ENCODE data around the gene DNAH6. TPM values are rescaled to one million over a fixed set of nuclear protein-coding genes. Genes with fewer than 3 reads are reported as not detected.

DNAH6 gene
- total RNA-seq, 4 donors from 2014 or later: 3.2 to 9.3 (median 6.3) TPM

GRCh38 chr2:84613082-84613481 is 96.8 kb downstream of the DNAH6 start:
- Histone ChIP-seq H3K27ac (no peak overlapping the region), H3K9me3 (no peaks in the 10 kb centered on the region), H3K4me1 (no peaks in the 10 kb centered on the region), H3K36me3 (no peaks in the 10 kb centered on the region), H3K4me3 (replicated peaks in 1 of 3) (no peak overlapping the region), H3K27me3 (no peaks in the 10 kb centered on the region)
- 62 to 65% methylated on average over 2 of the region's 2 CpGs for WGBS, 2 donors
- TF ChIP-seq, protein P1, sequence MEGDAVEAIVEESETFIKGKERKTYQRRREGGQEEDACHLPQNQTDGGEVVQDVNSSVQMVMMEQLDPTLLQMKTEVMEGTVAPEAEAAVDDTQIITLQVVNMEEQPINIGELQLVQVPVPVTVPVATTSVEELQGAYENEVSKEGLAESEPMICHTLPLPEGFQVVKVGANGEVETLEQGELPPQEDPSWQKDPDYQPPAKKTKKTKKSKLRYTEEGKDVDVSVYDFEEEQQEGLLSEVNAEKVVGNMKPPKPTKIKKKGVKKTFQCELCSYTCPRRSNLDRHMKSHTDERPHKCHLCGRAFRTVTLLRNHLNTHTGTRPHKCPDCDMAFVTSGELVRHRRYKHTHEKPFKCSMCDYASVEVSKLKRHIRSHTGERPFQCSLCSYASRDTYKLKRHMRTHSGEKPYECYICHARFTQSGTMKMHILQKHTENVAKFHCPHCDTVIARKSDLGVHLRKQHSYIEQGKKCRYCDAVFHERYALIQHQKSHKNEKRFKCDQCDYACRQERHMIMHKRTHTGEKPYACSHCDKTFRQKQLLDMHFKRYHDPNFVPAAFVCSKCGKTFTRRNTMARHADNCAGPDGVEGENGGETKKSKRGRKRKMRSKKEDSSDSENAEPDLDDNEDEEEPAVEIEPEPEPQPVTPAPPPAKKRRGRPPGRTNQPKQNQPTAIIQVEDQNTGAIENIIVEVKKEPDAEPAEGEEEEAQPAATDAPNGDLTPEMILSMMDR (IDR thresholded peaks at IDR 0.05): no peak
- no peak for TF ChIP-seq POLR2A (IDR thresholded peaks at IDR 0.05)
- DNase-seq: peak in 1 of 2 donors; percentile 12
- intact Hi-C loops (cut with DNase I): no loop called here

- DNase-seq: no peak
- Histone ChIP-seq H3K36me3 (no peaks in the 10 kb centered on the region), H3K27ac (no peak overlapping the region), H3K4me3 (replicated peaks in 1 of 3) (no peak overlapping the region), H3K9me3 (no peaks in the 10 kb centered on the region), H3K27me3 (no peaks in the 10 kb centered on the region), H3K4me1 (no peaks in the 10 kb centered on the region)
- intact Hi-C loops (cut with DNase I): loop anchor here (10.0 kb wide), 1 partner anchor 125 kb away; no protein-coding TSS in a partner anchor
- TF ChIP-seq, protein P1 (IDR thresholded peaks at IDR 0.05): no peak
- TF ChIP-seq POLR2A (IDR thresholded peaks at IDR 0.05): no peak
- WGBS, 2 donors: 88 to 89% methylated on average over 4 of the region's 4 CpGs
These were observed 103.6 kb downstream of the DNAH6 start for GRCh38 chr2:84619794-84620371.

- intact Hi-C loops (cut with DNase I): loop anchor here (10.0 kb wide), 1 partner anchor 134 kb away; no protein-coding TSS in a partner anchor
- H3K27me3 ChIP-seq: no peaks in the 10 kb centered on the region
- TF ChIP-seq, protein P1 (IDR thresholded peaks at IDR 0.05): no peak
- no peak for TF ChIP-seq POLR2A (IDR thresholded peaks at IDR 0.05)
- H3K4me3 ChIP-seq (replicated peaks in 1 of 3): no peak overlapping the region
- no peaks in the 10 kb centered on the region for H3K9me3 ChIP-seq
- no peak overlapping the region for H3K27ac ChIP-seq
- no peak for DNase-seq
- WGBS, 2 donors: 88 to 89% methylated on average over 2 of the region's 2 CpGs
- no peaks in the 10 kb centered on the region for H3K36me3 ChIP-seq
- no peaks in the 10 kb centered on the region for H3K4me1 ChIP-seq
These were observed 112.2 kb downstream of the DNAH6 start for GRCh38 chr2:84628486-84628885.

GRCh38 chr2:84629550-84629949 is 113.3 kb downstream of the DNAH6 start:
- H3K27me3 ChIP-seq: no peaks in the 10 kb centered on the region
- TF ChIP-seq, protein P1 (IDR thresholded peaks at IDR 0.05): no peak
- TF ChIP-seq POLR2A (IDR thresholded peaks at IDR 0.05): no peak
- no peaks in the 10 kb centered on the region for H3K9me3 ChIP-seq
- no peak overlapping the region for H3K27ac ChIP-seq
- intact Hi-C loops (cut with DNase I): loop anchor here (10.0 kb wide), 1 partner anchor 135 kb away; no protein-coding TSS in a partner anchor
- no peak for DNase-seq
- no peaks in the 10 kb centered on the region for H3K36me3 ChIP-seq
- H3K4me1 ChIP-seq: no peaks in the 10 kb centered on the region
- no peak overlapping the region for H3K4me3 ChIP-seq (replicated peaks in 1 of 3)

- TF ChIP-seq POLR2A (IDR thresholded peaks at IDR 0.05): no peak
- TF ChIP-seq, protein P1 (IDR thresholded peaks at IDR 0.05): peak in 4 of 6 experiments; percentile 45 to 71 (median 59)
- WGBS, 2 donors: 36 to 41% methylated on average over 6 of the region's 6 CpGs
- intact Hi-C loops (cut with DNase I): no loop called here
These were observed 114.7 kb downstream of the DNAH6 start for GRCh38 chr2:84631047-84631446.

More at GRCh38 chr2:84631047-84631446, 114.7 kb downstream of the DNAH6 start:
- no peaks in the 10 kb centered on the region for H3K27me3 ChIP-seq
- DNase-seq: no peak
- no peaks in the 10 kb centered on the region for H3K9me3 ChIP-seq
- H3K4me3 ChIP-seq (replicated peaks in 1 of 3): no peak overlapping the region
- no peaks in the 10 kb centered on the region for H3K4me1 ChIP-seq
- H3K36me3 ChIP-seq: no peaks in the 10 kb centered on the region
- no peak overlapping the region for H3K27ac ChIP-seq
